Breast epithelium (tissue), 4 donors: Measurements from ENCODE around the gene PLAAT5. TPM values are rescaled to one million over a fixed set of nuclear protein-coding genes. Genes with fewer than 3 reads are reported as not detected.

ENCODE experiments used
- DNase-seq, 2 donors: peaks; one replicate each; pipeline ENCODE4 v3.0.0-alpha.2; 2019; ENCODE audit warnings: low spot score in 2 of 2
- H3K27ac ChIP-seq, 2 donors: fragments of 200-600 bp; sonication (generic) in 1 of 2; one replicate each; pipeline ENCODE4 v1.5.1; 2016 to 2019; ENCODE audit warnings: mild to moderate bottlenecking in 1 of 2
- H3K27me3 ChIP-seq, 2 donors: fragments of 200-600 bp; sonication (generic) in 1 of 2; one replicate each; pipeline versions ENCODE4 v1.5.1 to v1.6.0; 2017 to 2019; ENCODE audit warnings: control low read depth in 1 of 2, mild to moderate bottlenecking in 1 of 2
- H3K36me3 ChIP-seq: fragments of 200-600 bp; one replicate; pipeline ENCODE4 v1.5.1; 2019
- H3K4me1 ChIP-seq, 2 donors: fragments of 200-600 bp; sonication (generic); one replicate each; pipeline ENCODE4 v1.5.1; 2016 to 2019; ENCODE audit warnings: control low read depth in 1 of 2
- H3K4me3 ChIP-seq, 3 donors: fragments of 200-600 bp; sonication (generic); 1 replicate in 2 of 3; 2 replicates in 1 of 3; pipeline ENCODE4 v1.5.1; 2016 to 2019; ENCODE audit warnings: mild to moderate bottlenecking in 3 of 3, moderate library complexity in 2 of 3
- H3K9me3 ChIP-seq, 2 donors: fragments of 200-600 bp; sonication (generic) in 1 of 2; one replicate each; pipeline ENCODE4 v1.5.1; 2016 to 2019; ENCODE audit warnings: control low read depth in 1 of 2
- POLR2A ChIP-seq: fragments of 450-650 bp; IDR thresholded peaks from one replicate; pipeline ENCODE4 v1.6.1; 2016; ENCODE audit warnings: antibody characterized with exemption, mild to moderate bottlenecking, moderate library complexity
- POLR2AphosphoS5 ChIP-seq, 3 donors: sonication (generic); formaldehyde crosslinking; IDR thresholded peaks; one replicate each; pipeline ENCODE4 v1.6.1; 2017; ENCODE audit warnings: antibody characterized with exemption in 3 of 3
- intact Hi-C: fragments of 100-400 bp; cut with DNase I; formaldehyde crosslinking; loops from one replicate; pipeline ENCODE4 v1.15.1; 2023; ENCODE audit warnings: low total_unique reads
- total RNA-seq, 3 donors: library from RNA; depleted of rRNA; stranded (reverse); fragments of >200 nt; gene quantifications; one replicate each; pipeline ENCODE4 v1.1.0, GENCODE V29; 2016
- TF ChIP-seq, protein P1 (sequence below), 3 donors: fragments of 450-650 bp; IDR thresholded peaks; one replicate each; pipeline ENCODE4 v1.5.1; 2016 to 2017; ENCODE audit warnings: antibody characterized with exemption in 3 of 3, mild to moderate bottlenecking in 3 of 3, moderate library complexity in 3 of 3

The PLAAT5 gene
- total RNA-seq, 3 donors from 2014 or later: 9.8 to 61.9 (median 11.9) TPM

DNA sequence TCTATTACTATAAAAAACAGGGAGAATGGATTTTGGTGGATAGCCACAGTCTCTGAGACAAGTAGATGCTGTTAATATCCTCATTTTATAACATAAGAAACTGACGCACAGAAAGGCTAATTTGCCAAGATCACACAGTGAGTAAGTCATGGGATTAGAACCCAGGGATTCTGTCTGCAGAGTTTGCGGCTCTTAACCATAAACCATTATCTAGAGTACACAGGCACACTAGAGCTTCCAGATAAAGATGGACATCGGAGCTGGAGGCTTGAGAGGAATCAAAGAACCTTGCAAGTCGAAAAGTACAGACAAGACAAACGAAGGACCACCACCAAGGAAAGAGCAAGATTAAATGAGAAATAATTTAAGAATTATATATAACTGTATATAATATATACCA, 26.2 kb upstream of the PLAAT5 start:
- DNase-seq: no peak
- H3K9me3 ChIP-seq: no peaks in the 10 kb centered on the region

DNA sequence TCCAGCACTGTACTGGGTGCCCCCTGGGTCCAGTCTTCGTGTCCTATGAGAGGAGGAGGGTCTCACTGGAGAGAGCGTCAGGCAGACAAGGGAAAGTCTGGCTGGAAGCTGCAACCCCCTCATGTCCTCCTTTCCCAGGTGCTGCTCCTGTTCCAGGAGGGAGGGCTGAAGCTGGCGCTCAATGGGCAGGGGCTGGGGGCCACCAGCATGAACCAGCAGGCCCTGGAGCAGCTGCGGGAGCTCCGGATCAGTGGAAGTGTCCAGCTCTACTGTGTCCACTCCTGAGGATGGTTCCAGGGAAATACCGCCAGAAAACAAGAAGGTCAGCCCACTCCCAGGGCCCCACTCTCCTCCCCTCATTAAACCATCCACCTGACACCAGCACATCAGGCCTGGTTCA, 25.1 kb upstream of the PLAAT5 start:
- intact Hi-C loops: no loop called here
- TF ChIP-seq, protein P1, sequence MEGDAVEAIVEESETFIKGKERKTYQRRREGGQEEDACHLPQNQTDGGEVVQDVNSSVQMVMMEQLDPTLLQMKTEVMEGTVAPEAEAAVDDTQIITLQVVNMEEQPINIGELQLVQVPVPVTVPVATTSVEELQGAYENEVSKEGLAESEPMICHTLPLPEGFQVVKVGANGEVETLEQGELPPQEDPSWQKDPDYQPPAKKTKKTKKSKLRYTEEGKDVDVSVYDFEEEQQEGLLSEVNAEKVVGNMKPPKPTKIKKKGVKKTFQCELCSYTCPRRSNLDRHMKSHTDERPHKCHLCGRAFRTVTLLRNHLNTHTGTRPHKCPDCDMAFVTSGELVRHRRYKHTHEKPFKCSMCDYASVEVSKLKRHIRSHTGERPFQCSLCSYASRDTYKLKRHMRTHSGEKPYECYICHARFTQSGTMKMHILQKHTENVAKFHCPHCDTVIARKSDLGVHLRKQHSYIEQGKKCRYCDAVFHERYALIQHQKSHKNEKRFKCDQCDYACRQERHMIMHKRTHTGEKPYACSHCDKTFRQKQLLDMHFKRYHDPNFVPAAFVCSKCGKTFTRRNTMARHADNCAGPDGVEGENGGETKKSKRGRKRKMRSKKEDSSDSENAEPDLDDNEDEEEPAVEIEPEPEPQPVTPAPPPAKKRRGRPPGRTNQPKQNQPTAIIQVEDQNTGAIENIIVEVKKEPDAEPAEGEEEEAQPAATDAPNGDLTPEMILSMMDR (IDR thresholded peaks at IDR 0.05): no peak
- TF ChIP-seq POLR2A (no peak), POLR2AphosphoS5 (IDR thresholded peaks at IDR 0.05) (no peak)
- H3K9me3 ChIP-seq: no peaks in the 10 kb centered on the region
- no peaks in the 10 kb centered on the region for H3K36me3 ChIP-seq
- no peaks in the 10 kb centered on the region for H3K27me3 ChIP-seq
- DNase-seq: no peak
- H3K4me1 ChIP-seq: no peaks in the 10 kb centered on the region
- H3K27ac ChIP-seq: no peak overlapping the region
- H3K4me3 ChIP-seq: no peak overlapping the region

More for the DNA sequence above, 26.2 kb upstream of the PLAAT5 start:
- Histone ChIP-seq H3K36me3 (no peaks in the 10 kb centered on the region), H3K27me3 (no peaks in the 10 kb centered on the region), H3K4me1 (no peaks in the 10 kb centered on the region), H3K27ac (no peak overlapping the region), H3K4me3 (no peak overlapping the region)
- intact Hi-C loops: no loop called here
- TF ChIP-seq, protein P1 (IDR thresholded peaks at IDR 0.05): no peak
- TF ChIP-seq POLR2A (no peak), POLR2AphosphoS5 (IDR thresholded peaks at IDR 0.05) (no peak)

DNA sequence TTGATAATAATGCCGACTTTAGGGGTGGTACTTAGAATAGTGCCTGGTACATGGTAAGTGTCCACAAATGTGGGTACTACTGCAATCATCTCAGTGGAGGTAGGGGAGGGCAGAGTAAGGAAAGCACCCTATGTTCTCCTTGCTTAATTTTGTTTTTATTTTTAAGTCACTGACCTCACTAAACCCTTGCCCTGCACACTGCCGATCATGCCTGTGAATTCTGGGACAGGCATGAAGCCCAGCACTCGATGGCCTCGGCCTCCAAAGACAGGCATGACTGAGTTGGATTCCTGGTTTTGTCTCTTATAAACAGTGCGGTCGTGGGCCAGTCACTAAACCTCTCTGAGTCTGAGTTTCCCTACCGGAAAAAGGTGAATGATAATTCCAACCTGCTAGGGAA, 21.8 kb upstream of the PLAAT5 start:
- no peak overlapping the region for H3K27ac ChIP-seq
- intact Hi-C loops: no loop called here
- H3K4me1 ChIP-seq: no peaks in the 10 kb centered on the region
- H3K9me3 ChIP-seq: no peaks in the 10 kb centered on the region
- TF ChIP-seq, protein P1 (IDR thresholded peaks at IDR 0.05): no peak
- no peak for TF ChIP-seq POLR2A
- TF ChIP-seq POLR2AphosphoS5 (IDR thresholded peaks at IDR 0.05): no peak
- DNase-seq: no peak
- no peaks in the 10 kb centered on the region for H3K36me3 ChIP-seq
- H3K27me3 ChIP-seq: no peaks in the 10 kb centered on the region
- H3K4me3 ChIP-seq: no peak overlapping the region

DNA sequence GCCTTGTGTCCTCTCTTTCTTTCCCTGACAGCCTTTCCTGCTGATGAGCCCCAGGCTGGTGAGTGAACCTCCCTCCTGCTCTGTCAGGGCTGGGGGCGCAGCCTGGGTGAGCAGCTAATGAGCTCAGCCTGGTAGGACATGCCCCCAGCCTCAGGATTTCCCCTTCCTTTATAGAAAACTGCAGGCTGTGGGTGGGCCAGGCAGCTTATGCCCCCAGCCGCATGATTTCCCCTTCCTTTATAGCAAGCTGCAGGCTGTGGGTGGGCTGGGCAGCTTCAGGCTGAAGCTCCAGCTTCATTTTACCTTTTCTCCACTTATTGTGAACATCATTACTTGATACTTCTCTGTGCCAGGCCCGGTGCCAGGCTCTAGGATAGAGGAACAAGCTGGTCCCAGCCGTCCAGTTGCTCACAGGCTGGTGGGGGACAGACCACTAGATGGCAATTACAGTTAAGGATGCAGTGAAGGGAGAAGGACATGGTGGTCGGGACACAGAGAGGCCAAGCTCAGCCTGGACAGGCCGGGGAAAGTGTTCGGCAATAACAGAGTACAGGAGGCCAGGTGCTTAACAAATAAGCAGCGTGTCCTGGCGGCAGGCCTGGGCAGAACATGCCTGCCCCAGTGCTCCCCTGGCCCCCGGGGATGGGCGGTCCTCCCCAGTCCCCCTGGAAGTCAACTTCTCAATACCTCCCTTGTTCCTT, 20.2 kb upstream of the PLAAT5 start:
- TF ChIP-seq POLR2A: no peak
- TF ChIP-seq, protein P1 (IDR thresholded peaks at IDR 0.05): no peak
- no peak for TF ChIP-seq POLR2AphosphoS5 (IDR thresholded peaks at IDR 0.05)
- peak overlapping the region in 1 of 2 donors; percentile 12 for H3K27ac ChIP-seq
- DNase-seq: no peak
- intact Hi-C loops: no loop called here
- no peak overlapping the region for H3K4me3 ChIP-seq
- H3K27me3 ChIP-seq: no peaks in the 10 kb centered on the region
- H3K9me3 ChIP-seq: no peaks in the 10 kb centered on the region
- no peaks in the 10 kb centered on the region for H3K36me3 ChIP-seq
- H3K4me1 ChIP-seq: no peaks in the 10 kb centered on the region

DNA sequence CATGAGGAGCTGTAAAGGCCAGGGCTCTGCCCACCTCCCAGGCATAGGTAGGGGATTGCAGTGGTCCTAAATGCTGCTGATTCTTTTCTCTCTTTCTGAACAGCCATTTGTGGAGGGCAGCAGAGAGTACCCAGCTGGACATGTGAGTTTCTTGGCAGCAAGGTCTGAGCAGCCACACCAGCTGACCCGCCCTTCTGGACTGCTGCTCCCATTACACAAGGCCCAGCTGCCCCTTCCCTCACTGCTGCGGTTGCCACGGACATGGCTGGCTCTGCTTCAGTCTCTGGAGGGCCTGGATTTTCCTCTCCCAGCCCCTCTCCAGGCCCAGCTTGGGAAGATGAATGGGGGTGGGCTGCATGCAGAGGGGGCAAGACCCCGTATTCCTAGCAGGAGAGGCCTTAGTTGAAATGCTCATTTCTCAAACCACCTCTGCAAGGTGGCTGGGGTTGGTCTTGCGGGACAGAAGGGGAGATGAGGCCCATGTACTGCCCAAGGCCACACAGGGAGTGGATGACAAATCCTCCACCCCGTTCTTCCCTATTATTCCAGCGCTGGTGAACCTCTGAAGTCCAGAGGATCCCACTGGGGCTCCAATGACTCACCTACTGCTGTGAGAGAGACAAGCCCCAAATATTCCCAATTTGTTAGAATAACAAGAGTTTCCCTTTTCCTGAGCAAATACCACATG, 19.5 kb upstream of the PLAAT5 start:
- TF ChIP-seq POLR2AphosphoS5 (IDR thresholded peaks at IDR 0.05): no peak
- no peak for TF ChIP-seq POLR2A
- TF ChIP-seq, protein P1 (IDR thresholded peaks at IDR 0.05): no peak
- intact Hi-C loops: no loop called here
- H3K9me3 ChIP-seq: no peaks in the 10 kb centered on the region
- H3K27me3 ChIP-seq: no peaks in the 10 kb centered on the region
- H3K4me3 ChIP-seq: no peak overlapping the region
- H3K36me3 ChIP-seq: no peaks in the 10 kb centered on the region
- DNase-seq: no peak
- no peaks in the 10 kb centered on the region for H3K4me1 ChIP-seq
- H3K27ac ChIP-seq: no peak overlapping the region
